GM12865 (cell line): Measurements from ENCODE around the gene SYNPO.

Experiments used
- DNase-seq: peaks from one replicate; pipeline ENCODE4 v3.0.0; 2010; ENCODE audit warnings: low read depth
- H3K4me3 ChIP-seq: 2 replicates; pipeline ENCODE4 v1.5.1; 2011; ENCODE audit warnings: mild to moderate bottlenecking, low read depth, low read length, control low read depth
- CTCF ChIP-seq: IDR thresholded peaks from 2 replicates; pipeline ENCODE4 v1.5.1; 2011; ENCODE audit warnings: low read length, control low read depth, low read depth, inconsistent platforms; ENCODE audit not compliant: insufficient read depth; ENCODE audit errors: missing control alignments

Gene SYNPO

DNA sequence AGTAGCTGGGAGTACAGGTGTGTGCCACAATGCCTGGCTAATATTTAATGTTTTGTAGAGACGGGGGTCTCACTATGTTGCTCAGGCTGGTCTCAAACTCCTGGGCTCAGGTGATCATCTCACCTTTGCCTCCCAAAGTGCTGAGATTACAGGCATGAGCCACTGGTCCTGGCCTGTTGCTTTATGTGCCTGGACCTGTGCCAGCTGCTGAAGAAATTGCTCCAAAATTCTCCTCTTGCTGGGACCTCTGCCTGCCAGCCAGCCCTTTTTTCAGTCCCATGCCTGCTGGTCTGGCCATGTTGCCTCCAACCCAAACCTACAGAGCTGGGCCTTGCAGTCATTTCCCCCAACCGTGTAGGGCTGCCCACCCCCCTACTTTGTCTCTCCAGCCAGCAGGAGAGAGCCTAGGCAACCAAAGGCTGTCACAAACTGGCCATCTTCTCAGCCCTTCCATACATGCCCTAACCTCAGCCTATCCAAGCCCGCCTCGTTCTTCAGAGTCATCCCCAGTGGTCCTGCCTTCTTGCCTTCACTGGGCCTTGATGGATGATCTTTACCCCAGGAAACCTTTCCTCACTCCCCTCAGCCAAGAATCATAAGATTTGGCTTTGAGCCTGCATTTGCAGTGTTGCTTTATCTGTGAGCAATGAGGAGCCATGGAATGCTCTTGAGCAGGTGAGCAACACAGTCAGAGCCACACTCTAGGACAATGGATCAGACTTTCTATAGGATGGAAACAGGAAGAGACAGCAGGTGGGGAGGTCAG is 27.4 kb upstream of the SYNPO start:
- no peak overlapping the region for H3K4me3 ChIP-seq
- no peak for TF ChIP-seq CTCF
- no peak for DNase-seq

GRCh38 chr5:150613991-150614660 is 26.3 kb upstream of the SYNPO start:
- no peak overlapping the region for H3K4me3 ChIP-seq
- peak; percentile 27 for TF ChIP-seq CTCF
- DNase-seq, result no peak

DNA sequence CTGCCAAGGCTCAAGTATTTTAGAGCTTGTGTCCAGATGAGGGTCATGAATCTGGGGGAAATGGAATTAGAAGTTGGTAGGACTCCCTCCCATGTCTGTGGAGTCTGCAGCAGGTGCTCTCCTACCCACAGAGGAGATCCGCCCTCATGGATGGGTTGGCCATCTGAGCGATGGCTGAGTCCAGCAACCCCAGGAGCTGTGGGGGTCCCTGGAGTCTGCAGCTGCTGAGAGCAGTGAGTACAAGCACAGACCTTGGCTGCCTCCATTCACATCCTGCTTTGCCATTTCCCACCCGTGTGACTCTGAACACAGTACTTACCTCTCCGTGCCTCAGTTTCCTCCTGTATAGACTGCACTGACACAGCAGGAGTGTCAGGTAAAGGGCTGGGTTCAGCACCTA is 25.8 kb upstream of the SYNPO start:
- no peak for DNase-seq
- no peak overlapping the region for H3K4me3 ChIP-seq
- TF ChIP-seq CTCF, result no peak

DNA sequence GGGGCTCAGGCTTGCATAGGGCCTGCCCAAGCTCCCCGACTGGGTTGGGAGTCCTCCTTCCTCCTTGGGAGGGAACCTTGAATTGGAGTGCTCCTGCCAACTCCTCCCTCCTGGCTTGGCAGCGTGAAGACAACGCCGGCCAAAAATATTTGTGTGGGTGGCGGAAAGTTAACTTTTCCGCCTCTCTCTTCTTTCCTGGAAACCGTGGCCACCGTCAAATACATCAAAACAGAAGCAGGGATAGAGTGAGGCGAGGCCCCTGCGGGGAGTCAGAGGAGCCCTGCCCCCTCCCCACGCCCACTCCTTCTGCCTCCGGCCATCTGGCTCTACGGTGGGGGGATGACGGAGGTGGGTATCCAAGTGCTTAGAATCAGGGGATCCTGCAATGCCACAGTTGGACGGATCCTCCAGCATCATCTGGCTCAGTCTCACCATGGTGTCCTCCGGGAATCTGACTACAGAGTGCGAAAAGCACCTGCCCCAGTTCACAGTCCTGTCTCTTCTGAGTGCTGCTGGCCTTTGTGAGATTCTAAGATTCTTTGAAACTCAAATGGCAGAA is 25.2 kb upstream of the SYNPO start:
- DNase-seq, result no peak
- no peak for TF ChIP-seq CTCF
- no peak overlapping the region for H3K4me3 ChIP-seq

DNA sequence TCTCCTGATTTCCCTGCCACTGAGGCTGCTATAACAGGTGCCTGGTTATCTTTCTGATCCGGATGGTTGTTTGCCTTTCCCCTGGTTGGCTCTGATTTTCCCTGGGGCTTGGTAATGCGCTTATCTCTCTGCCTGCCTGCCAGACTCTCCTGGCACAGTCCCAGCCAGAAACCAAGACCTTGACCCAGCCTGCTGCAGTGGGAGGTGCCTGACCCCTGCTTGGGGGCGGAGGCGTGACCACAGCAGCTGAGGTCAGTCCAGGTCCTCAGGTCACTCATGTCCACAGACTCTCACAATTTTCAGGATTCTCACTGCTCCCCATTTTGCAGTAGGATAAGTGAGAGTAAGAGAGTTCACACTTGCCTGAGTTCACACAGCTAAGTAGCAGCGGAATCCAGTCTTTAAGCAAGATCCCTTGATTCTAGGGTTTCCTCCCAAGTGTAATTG is 24.4 kb upstream of the SYNPO start:
- DNase-seq, result no peak
- TF ChIP-seq CTCF, result no peak
- no peak overlapping the region for H3K4me3 ChIP-seq

- no peak for DNase-seq
- TF ChIP-seq CTCF, result no peak
These were observed 24.0 kb upstream of the SYNPO start for GRCh38 chr5:150616506-150616905.

More at GRCh38 chr5:150616506-150616905, 24.0 kb upstream of the SYNPO start:
- H3K4me3 ChIP-seq, result no peak overlapping the region
